KG1 (cell line): Measurements from ENCODE around the gene JAK1.

Experiments used
- DNase-seq: peaks from one replicate; lab custom pipeline; 2025; lab: John Stamatoyannopoulos, UW

JAK1 gene

GRCh38 chr1:64980745-64981600, 14.6 kb upstream of the JAK1 start:
- DNase-seq: no peak

GRCh38 chr1:64979358-64979757, 13.0 kb upstream of the JAK1 start:
- no peak for DNase-seq

GRCh38 chr1:64976361-64976760, 10.0 kb upstream of the JAK1 start:
- no peak for DNase-seq

- no peak for DNase-seq
Observed at GRCh38 chr1:64975740-64976139, 9.4 kb upstream of the JAK1 start.

GRCh38 chr1:64975127-64975526, 8.8 kb upstream of the JAK1 start:
- DNase-seq: no peak

- no peak for DNase-seq
Observed at GRCh38 chr1:64974288-64974825, 8.0 kb upstream of the JAK1 start.

- no peak for DNase-seq
Observed at GRCh38 chr1:64973061-64973647, 6.8 kb upstream of the JAK1 start.

GRCh38 chr1:64969305-64970046, 3.1 kb upstream of the JAK1 start:
- no peak for DNase-seq

- DNase-seq: no peak
Observed at GRCh38 chr1:64967381-64967780, 1.0 kb upstream of the JAK1 start.

- DNase-seq: no peak
Observed at GRCh38 chr1:64965366-64966157, 787 bp downstream of the JAK1 start.

GRCh38 chr1:64963466-64963865, 2.9 kb downstream of the JAK1 start:
- no peak for DNase-seq

GRCh38 chr1:64962441-64962840, 3.9 kb downstream of the JAK1 start:
- DNase-seq: no peak

GRCh38 chr1:64961923-64962322, 4.4 kb downstream of the JAK1 start:
- no peak for DNase-seq

GRCh38 chr1:64960731-64961130, 5.6 kb downstream of the JAK1 start:
- DNase-seq: no peak

- DNase-seq: no peak
Observed at GRCh38 chr1:64959986-64960385, 6.4 kb downstream of the JAK1 start.

GRCh38 chr1:64956733-64957441, 9.5 kb downstream of the JAK1 start:
- peak; percentile 14 for DNase-seq

GRCh38 chr1:64956010-64956640, 10.2 kb downstream of the JAK1 start:
- DNase-seq: no peak

GRCh38 chr1:64955097-64956009, 11.0 kb downstream of the JAK1 start:
- no peak for DNase-seq

GRCh38 chr1:64953241-64953640, 13.1 kb downstream of the JAK1 start:
- no peak for DNase-seq
